Measurements from ENCODE around the gene RASL10B. TPM values are rescaled to one million over a fixed set of nuclear protein-coding genes. Genes with fewer than 3 reads are reported as not detected.

The RASL10B gene
- total RNA-seq, 1 donor from 2014 or later = 9.9 TPM

DNA sequence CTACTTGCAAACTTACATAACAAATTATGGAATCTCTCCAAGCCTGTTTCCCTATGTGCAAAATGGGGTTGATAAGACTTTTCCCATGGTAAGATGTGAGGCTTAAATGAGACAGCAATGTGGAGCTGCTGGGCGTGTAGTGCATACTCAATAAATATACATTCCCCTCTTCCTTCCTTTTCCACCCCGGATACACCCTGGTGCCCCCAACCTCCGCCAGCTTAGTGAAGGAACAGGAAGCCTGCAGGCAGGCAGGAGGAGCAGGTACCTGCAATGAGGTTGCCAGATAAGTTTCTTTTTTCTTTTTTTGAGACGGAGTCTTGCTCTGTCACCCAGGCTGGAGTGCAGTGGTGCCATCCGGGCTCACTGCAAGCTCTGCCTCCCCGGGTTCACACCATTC, 44.1 kb downstream of the RASL10B start:
- H3K4me3 ChIP-seq = peak overlapping the region in 1 of 2 donors; percentile 54
- H3K4me1 ChIP-seq = peaks cover 5 to 24% of the 10 kb centered on the region in 2 donors
- TF ChIP-seq, protein P1, sequence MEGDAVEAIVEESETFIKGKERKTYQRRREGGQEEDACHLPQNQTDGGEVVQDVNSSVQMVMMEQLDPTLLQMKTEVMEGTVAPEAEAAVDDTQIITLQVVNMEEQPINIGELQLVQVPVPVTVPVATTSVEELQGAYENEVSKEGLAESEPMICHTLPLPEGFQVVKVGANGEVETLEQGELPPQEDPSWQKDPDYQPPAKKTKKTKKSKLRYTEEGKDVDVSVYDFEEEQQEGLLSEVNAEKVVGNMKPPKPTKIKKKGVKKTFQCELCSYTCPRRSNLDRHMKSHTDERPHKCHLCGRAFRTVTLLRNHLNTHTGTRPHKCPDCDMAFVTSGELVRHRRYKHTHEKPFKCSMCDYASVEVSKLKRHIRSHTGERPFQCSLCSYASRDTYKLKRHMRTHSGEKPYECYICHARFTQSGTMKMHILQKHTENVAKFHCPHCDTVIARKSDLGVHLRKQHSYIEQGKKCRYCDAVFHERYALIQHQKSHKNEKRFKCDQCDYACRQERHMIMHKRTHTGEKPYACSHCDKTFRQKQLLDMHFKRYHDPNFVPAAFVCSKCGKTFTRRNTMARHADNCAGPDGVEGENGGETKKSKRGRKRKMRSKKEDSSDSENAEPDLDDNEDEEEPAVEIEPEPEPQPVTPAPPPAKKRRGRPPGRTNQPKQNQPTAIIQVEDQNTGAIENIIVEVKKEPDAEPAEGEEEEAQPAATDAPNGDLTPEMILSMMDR (IDR thresholded peaks at IDR 0.05) = no peak
- H3K27ac ChIP-seq = peak overlapping the region; percentile 75 to 91
- intact Hi-C loops (cut with DNase I) = no loop called here
- H3K27me3 ChIP-seq = no peaks in the 10 kb centered on the region
- H3K36me3 ChIP-seq = no peaks in the 10 kb centered on the region
- DNase-seq (ENCODE audit: low spot score in 2 of 2) = no peak
- no peaks in the 10 kb centered on the region for H3K9me3 ChIP-seq

DNA sequence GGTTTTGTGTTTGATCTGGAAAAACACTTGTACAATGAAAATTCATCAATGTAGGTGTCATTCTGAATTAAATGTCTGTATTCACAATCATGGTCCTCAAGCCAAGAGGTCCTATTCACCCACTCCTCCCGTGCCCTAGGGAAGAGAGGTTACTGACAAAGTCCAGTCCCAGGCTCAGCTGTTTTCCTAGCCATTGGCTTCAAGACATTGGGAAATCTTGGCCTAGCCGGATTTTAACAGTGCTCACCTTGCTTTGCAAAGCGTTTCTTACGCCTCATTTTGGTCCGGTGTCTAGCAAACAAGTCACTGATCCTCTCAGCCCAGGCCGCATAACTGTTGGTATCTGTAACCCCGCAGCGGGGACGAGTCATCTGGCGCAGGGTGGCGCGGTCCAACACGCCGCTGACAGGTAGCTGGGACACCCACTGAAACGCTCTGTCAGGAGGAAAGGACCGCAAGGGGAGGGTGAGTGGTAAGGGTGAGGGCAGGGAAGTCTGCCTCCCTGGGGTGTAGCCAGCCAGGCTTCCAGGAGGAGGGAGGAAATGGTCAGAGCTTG, 47.3 kb downstream of the RASL10B start:
- DNase-seq (ENCODE audit: low spot score in 2 of 2) = no peak
- H3K4me3 ChIP-seq = no peak overlapping the region
- no peaks in the 10 kb centered on the region for H3K9me3 ChIP-seq
- H3K27me3 ChIP-seq = no peaks in the 10 kb centered on the region
- no peaks in the 10 kb centered on the region for H3K36me3 ChIP-seq
- TF ChIP-seq, protein P1 (IDR thresholded peaks at IDR 0.05) = no peak
- peaks cover 5 to 25% of the 10 kb centered on the region in 2 donors for H3K4me1 ChIP-seq
- H3K27ac ChIP-seq = no peak overlapping the region
- intact Hi-C loops (cut with DNase I) = no loop called here

DNA sequence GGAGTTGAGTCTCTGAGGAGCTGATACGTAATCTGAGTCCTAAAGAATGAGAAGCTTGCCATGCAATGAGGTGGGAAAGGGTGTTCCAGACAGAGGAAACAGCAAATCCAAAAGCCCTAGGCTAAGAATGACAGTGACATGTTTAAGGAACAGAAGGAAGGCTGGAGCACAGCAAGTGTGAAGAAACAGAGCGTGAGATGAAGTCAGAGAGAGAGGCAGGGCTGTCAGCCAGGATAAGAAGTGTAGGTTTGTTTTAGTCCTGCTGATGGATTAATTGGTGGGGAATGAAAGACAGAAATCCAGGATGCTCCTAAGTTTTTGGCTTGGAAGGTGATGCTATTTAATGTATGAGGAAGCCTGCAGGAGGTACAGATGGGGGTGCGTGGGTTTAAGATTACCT, 49.5 kb downstream of the RASL10B start:
- H3K36me3 ChIP-seq = no peaks in the 10 kb centered on the region
- DNase-seq (ENCODE audit: low spot score in 2 of 2) = no peak
- no peaks in the 10 kb centered on the region for H3K27me3 ChIP-seq
- no peaks in the 10 kb centered on the region for H3K9me3 ChIP-seq
- TF ChIP-seq, protein P1 (IDR thresholded peaks at IDR 0.05) = no peak
- intact Hi-C loops (cut with DNase I) = no loop called here
- H3K4me1 ChIP-seq = peaks cover 3 to 16% of the 10 kb centered on the region in 2 donors
- H3K27ac ChIP-seq = no peak overlapping the region
- no peak overlapping the region for H3K4me3 ChIP-seq

DNA sequence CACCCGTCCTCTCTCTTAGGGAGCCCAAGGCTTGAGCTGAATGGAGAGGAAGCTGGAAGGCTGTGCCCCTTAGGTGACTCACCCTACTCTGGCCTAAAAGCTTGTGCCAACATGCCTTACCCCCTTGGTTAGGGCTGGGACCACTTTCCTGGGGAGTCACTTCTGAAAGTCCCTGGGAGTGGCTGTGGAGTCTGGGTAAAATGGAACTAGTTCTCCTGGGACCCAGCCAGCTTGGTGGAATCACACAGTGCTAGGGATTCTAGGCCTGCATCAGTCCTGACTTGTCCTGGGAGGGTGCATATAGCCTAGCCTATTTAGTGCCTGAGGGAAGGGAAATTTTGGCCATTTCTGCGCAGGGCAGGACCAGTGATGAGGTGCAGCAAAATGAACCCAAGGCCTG, 53.5 kb downstream of the RASL10B start:
- H3K27ac ChIP-seq = peak overlapping the region in 1 of 2 donors; percentile 72
- TF ChIP-seq, protein P1 (IDR thresholded peaks at IDR 0.05) = no peak
- no peak overlapping the region for H3K4me3 ChIP-seq
- intact Hi-C loops (cut with DNase I) = no loop called here
- no peaks in the 10 kb centered on the region for H3K27me3 ChIP-seq
- H3K9me3 ChIP-seq = no peaks in the 10 kb centered on the region
- no peaks in the 10 kb centered on the region for H3K36me3 ChIP-seq
- no peak for DNase-seq (ENCODE audit: low spot score in 2 of 2)
- peaks cover 3 to 24% of the 10 kb centered on the region in 2 donors for H3K4me1 ChIP-seq

GRCh38 chr17:35786941-35787432, 55.5 kb downstream of the RASL10B start:
- no peaks in the 10 kb centered on the region for H3K36me3 ChIP-seq
- H3K9me3 ChIP-seq = no peaks in the 10 kb centered on the region
- DNase-seq (ENCODE audit: low spot score in 2 of 2) = no peak
- H3K4me3 ChIP-seq = no peak overlapping the region
- no peaks in the 10 kb centered on the region for H3K27me3 ChIP-seq
- intact Hi-C loops (cut with DNase I) = no loop called here
- peaks cover 3 to 24% of the 10 kb centered on the region in 2 donors for H3K4me1 ChIP-seq
- TF ChIP-seq, protein P1 (IDR thresholded peaks at IDR 0.05) = no peak
- peak overlapping the region in 1 of 2 donors; percentile 6 for H3K27ac ChIP-seq
